ENCODE results near the gene CTBS.

Gene CTBS

DNA sequence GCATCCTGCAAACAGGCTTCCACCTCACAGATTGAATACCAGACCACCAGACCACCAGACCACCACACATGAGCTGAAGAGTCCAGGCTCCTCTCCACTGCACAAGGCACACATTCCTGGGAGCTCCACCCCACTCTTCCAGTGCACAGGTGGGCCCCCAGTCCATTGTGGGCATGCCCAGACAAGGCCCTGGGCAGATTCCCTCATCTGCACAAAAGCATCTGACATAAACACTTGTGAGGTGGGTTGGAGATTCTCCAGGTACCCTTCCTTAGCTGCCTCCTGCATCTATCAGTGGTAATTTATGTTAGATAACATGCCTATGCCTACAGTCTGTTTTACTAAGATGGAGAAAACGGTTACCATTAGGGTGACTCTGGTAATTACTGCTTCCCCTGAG is 11.6 kb upstream of the CTBS start:
- TF ChIP-seq, protein P1, sequence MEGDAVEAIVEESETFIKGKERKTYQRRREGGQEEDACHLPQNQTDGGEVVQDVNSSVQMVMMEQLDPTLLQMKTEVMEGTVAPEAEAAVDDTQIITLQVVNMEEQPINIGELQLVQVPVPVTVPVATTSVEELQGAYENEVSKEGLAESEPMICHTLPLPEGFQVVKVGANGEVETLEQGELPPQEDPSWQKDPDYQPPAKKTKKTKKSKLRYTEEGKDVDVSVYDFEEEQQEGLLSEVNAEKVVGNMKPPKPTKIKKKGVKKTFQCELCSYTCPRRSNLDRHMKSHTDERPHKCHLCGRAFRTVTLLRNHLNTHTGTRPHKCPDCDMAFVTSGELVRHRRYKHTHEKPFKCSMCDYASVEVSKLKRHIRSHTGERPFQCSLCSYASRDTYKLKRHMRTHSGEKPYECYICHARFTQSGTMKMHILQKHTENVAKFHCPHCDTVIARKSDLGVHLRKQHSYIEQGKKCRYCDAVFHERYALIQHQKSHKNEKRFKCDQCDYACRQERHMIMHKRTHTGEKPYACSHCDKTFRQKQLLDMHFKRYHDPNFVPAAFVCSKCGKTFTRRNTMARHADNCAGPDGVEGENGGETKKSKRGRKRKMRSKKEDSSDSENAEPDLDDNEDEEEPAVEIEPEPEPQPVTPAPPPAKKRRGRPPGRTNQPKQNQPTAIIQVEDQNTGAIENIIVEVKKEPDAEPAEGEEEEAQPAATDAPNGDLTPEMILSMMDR (IDR thresholded peaks at IDR 0.05; ENCODE audit: low read depth, low read length, missing control alignments), result no peak
- DNase-seq (ENCODE audit: low read depth), result no peak
- no peak overlapping the region for H3K4me3 ChIP-seq (ENCODE audit: low read depth, low read length)

DNA sequence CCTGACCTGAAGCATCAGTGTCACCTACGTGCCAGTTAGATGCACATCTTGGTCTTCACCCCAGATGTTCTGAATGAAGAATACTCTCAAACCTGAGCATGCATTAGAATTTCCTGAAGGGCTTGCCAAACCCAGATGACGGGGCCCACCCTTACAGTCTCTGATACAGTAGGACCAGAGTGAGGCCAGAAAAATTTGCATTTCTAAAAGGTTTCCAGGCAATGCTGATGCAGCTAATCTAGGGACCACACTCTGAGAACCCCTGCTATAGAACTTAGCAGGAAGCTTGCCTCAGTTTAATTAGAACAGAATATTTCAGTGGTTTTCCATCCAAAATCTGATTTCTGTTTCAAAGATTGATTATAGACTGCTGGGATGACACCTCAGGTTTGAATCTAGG is 9.9 kb upstream of the CTBS start:
- no peak for DNase-seq (ENCODE audit: low read depth)
- TF ChIP-seq, protein P1 (IDR thresholded peaks at IDR 0.05; ENCODE audit: low read depth, low read length, missing control alignments), result no peak
- H3K4me3 ChIP-seq (ENCODE audit: low read depth, low read length), result no peak overlapping the region

DNA sequence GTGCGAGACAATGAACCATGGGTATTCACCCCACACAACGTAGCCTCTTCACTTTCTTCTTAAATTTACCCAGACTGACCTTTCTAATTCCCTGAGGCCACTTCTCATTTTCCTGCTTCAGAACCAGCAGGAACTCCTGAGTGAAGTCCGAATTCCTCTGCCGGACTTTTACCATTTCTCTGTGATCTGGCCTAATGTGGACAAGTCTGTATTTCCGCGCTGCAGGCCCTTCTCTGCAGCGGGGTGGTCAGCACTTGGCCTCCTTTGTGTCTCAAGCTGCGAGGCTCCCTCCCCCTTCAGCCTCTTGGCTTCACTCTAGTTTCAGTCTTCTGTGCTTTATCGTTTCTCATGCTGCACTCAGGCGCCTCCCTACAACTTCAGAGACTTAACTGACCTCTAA is 9.4 kb upstream of the CTBS start:
- H3K4me3 ChIP-seq (ENCODE audit: low read depth, low read length), result no peak overlapping the region
- TF ChIP-seq, protein P1 (IDR thresholded peaks at IDR 0.05; ENCODE audit: low read depth, low read length, missing control alignments), result no peak
- no peak for DNase-seq (ENCODE audit: low read depth)

DNA sequence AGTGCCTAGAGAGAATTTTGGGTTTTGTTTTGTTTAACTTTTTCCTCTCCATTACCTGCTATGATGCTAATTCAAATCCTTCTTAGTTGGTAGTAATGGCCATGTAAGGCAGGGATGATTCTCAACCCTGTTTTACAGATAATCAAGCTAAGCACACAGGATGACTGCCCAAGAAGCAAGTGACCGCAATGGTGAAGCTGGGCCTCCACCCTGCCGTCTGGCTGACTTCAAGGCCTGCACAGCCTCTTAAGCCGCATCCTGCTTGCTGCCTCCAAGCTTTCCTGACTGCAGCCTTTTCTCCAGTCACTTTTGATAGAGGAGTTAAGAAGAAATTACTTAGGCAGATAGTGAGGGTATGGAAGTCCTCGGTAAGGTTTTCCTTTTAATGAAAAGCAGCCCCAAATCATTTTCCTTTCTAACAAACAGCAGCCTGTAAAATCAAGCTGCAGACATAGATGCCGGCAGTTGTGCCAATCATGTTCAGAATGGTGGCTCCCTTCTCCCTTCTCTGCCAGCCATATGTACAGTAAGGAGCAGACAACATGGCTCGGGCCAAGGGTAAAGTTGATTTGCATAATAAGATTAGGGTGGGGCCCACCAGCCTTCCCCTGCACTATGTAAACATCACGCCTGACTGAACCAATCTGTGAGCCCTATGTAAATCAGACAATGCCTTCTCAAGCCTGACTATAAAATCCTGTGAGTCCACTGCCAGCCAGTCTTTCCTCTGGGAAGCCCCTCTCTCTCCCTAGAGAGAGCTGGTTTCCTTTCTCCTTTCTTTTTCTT is 8.8 kb upstream of the CTBS start:
- TF ChIP-seq, protein P1 (IDR thresholded peaks at IDR 0.05; ENCODE audit: low read depth, low read length, missing control alignments), result no peak
- H3K4me3 ChIP-seq (ENCODE audit: low read depth, low read length), result no peak overlapping the region
- DNase-seq (ENCODE audit: low read depth), result no peak

DNA sequence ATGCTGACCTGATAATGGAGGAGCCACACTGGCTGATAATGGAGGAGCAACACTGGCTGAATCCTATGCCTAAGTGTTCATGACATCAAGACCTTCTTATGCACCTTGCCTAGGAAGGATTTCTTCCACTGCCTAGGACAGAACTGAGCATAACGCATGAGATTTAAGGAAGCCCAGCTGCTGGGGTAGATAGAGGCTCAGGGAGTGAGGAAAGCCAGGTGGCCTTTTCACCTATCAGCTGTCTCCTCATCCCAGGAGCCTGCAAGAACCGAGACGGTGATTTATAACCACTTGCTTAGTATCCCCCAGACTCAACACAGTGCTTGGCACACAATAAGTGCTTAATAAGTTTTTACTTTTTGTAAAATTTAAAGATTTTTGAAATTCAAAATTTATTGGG is 7.4 kb upstream of the CTBS start:
- TF ChIP-seq, protein P1 (IDR thresholded peaks at IDR 0.05; ENCODE audit: low read depth, low read length, missing control alignments), result no peak
- no peak overlapping the region for H3K4me3 ChIP-seq (ENCODE audit: low read depth, low read length)
- DNase-seq (ENCODE audit: low read depth), result no peak

DNA sequence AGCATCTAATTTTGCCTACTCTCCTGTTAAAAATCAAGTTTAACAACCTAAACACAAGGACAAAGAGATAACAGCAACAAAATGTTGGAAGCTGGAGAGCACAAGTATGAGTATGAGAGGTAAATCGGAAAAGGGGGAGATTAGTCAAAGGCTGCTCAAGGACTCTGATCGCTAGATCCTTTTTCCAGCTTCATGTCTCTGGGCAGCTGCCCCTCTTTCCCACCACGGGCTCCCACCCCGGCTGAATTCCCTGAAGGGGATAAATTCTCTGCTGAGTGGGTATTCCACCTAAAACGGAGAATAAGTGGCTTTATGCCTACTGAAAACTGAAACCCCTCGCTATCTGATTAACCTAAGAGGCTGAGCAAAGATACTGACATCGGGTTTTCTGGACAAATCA is 696 bp upstream of the CTBS start:
- DNase-seq (ENCODE audit: low read depth), result no peak
- peak overlapping the region; percentile 53 for H3K4me3 ChIP-seq (ENCODE audit: low read depth, low read length)
- TF ChIP-seq, protein P1 (IDR thresholded peaks at IDR 0.05; ENCODE audit: low read depth, low read length, missing control alignments), result no peak

DNA sequence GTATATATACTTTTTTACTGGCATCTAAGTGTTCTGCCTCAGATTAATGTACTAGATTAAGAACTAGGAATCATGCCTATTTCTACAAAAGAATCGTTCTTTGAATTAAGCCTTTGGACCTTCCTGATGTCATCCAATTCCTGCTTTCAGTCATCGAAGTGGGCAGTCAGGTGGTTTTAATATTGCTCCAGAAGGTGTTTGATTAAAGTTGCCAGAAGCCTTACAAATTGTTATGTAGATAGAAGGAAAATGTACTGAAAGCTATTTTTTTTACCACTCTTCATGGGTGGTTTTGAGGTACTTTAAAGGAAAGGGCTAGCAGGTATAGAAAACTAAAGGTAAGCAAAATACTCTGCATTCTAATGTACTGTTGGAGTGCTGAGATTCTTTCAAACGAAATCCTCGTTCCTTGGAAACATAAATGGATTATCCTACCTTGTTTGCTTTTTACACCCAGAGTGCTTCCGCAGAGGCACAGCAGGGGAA is 716 bp downstream of the CTBS start:
- H3K4me3 ChIP-seq (ENCODE audit: low read depth, low read length), result peak overlapping the region; percentile 79
- TF ChIP-seq, protein P1 (IDR thresholded peaks at IDR 0.05; ENCODE audit: low read depth, low read length, missing control alignments), result no peak
- no peak for DNase-seq (ENCODE audit: low read depth)
